ENCODE results near the gene OR2S2.

- TF ChIP-seq, protein P1, sequence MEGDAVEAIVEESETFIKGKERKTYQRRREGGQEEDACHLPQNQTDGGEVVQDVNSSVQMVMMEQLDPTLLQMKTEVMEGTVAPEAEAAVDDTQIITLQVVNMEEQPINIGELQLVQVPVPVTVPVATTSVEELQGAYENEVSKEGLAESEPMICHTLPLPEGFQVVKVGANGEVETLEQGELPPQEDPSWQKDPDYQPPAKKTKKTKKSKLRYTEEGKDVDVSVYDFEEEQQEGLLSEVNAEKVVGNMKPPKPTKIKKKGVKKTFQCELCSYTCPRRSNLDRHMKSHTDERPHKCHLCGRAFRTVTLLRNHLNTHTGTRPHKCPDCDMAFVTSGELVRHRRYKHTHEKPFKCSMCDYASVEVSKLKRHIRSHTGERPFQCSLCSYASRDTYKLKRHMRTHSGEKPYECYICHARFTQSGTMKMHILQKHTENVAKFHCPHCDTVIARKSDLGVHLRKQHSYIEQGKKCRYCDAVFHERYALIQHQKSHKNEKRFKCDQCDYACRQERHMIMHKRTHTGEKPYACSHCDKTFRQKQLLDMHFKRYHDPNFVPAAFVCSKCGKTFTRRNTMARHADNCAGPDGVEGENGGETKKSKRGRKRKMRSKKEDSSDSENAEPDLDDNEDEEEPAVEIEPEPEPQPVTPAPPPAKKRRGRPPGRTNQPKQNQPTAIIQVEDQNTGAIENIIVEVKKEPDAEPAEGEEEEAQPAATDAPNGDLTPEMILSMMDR (IDR thresholded peaks at IDR 0.05) = no peak
- TF ChIP-seq POLR2A (IDR thresholded peaks at IDR 0.05) = no peak
Measured at GRCh38 chr9:35912791-35913400, 45.1 kb downstream of the OR2S2 start.

All from lower leg skin (tissue), 3 donors.